Heart left ventricle (tissue), 16 donors: Measurements from ENCODE around the gene IL3RA. TPM values are rescaled to one million over a fixed set of nuclear protein-coding genes. Genes with fewer than 3 reads are reported as not detected.

Source experiments
- ATAC-seq, 4 donors: fragments of 200-7000 bp; cut with Tn5 transposase; one replicate each; pipeline ENCODE4 v1.9.1; 2020 to 2022; ENCODE audit warnings: moderate library complexity in 4 of 4, mild to moderate bottlenecking in 3 of 4, moderate number of reproducible peaks in 1 of 4
- DNase-seq, 5 donors: peaks; one replicate each; pipeline ENCODE4 v3.0.0-alpha.2; 2020
- H3K27ac ChIP-seq, 12 donors: fragments of 200-600 bp; sonication (generic) in 4 of 12; one replicate each; pipeline versions ENCODE4 v1.5.0 to v1.8.0; 2016 to 2022; ENCODE audit warnings: mild to moderate bottlenecking in 2 of 12
- H3K27me3 ChIP-seq, 9 donors: fragments of 200-600 bp; sonication (generic) in 2 of 9; one replicate each; pipeline versions ENCODE4 v1.5.1 to v1.8.0; 2016 to 2022; ENCODE audit warnings: mild to moderate bottlenecking in 3 of 9
- H3K36me3 ChIP-seq, 9 donors: fragments of 200-600 bp; sonication (generic) in 2 of 9; one replicate each; pipeline versions ENCODE4 v1.5.0 to v1.8.0; 2018 to 2022; ENCODE audit warnings: mild to moderate bottlenecking in 2 of 9
- H3K4me1 ChIP-seq, 12 donors: fragments of 200-600 bp; sonication (generic) in 4 of 12; one replicate each; pipeline versions ENCODE4 v1.5.0 to v1.8.0; 2016 to 2022; ENCODE audit warnings: mild to moderate bottlenecking in 3 of 12
- H3K4me3 ChIP-seq, 12 donors: fragments of 200-600 bp; sonication (generic) in 4 of 12; one replicate each; pipeline versions ENCODE4 v1.5.0 to v1.8.0; 2017 to 2022; ENCODE audit warnings: mild to moderate bottlenecking in 9 of 12, moderate library complexity in 4 of 12
- H3K9me3 ChIP-seq, 12 donors: fragments of 200-600 bp; sonication (generic) in 4 of 12; one replicate each; pipeline versions ENCODE4 v1.5.0 to v1.8.0; 2016 to 2022; ENCODE audit warnings: mild to moderate bottlenecking in 1 of 12
- POLR2A ChIP-seq, 2 donors: fragments of 450-650 bp; IDR thresholded peaks; one replicate each; pipeline ENCODE4 v1.6.1; 2017; ENCODE audit warnings: antibody characterized with exemption in 2 of 2, mild to moderate bottlenecking in 2 of 2, moderate library complexity in 2 of 2
- WGBS, 4 donors: extraction: QIAGEN DNeasy Blood & Tissue Kit in 2 of 4; methylation state at CpG; one replicate each; pipeline versions ENCODE4 v1.1.5 to v1.1.7; 2013 to 2018; 5-methylcytosine and 5-hydroxymethylcytosine counted together
- intact Hi-C, 10 donors: fragments of 100-400 bp; cut with DNase I; formaldehyde crosslinking; loops; one replicate each; pipeline versions ENCODE4 v1.11.1 to v1.14.2; 2022
- polyA plus RNA-seq, 2 donors: library from polyadenylated mRNA; stranded (reverse); fragments of 200-250 nt; gene quantifications; one replicate each; pipeline ENCODE4 v1.2.3, GENCODE V29; 2013
- total RNA-seq, 9 donors: library from RNA; depleted of rRNA in 2 of 9; stranded (reverse); fragments of >200 nt in 2 of 9; fragmentation: NEBNext Ultra II Directional in 3 of 9; extraction: Animal tissue kit (Norgen Biotek cat#: 25700) in 3 of 9; gene quantifications; one replicate each; pipeline versions ENCODE4 v1.1.0 to v1.2.4, GENCODE V29; 2016 to 2023
- TF ChIP-seq, protein P1 (sequence below), 12 donors: fragments of 200-600 bp; sonication (generic) in 4 of 12; IDR thresholded peaks; one replicate each; pipeline versions ENCODE4 v1.5.0 to v1.8.0; 2018 to 2022; ENCODE audit warnings: antibody characterized with exemption in 12 of 12, mild to moderate bottlenecking in 5 of 12
- donor health status: ischemic (EF 13 %, LVEDD 7.1; RV severe dilation, severe dysfunction).
- donor health status: healthy with polysubstance abuse.
- donor health status: DM: no; HTN: yes; CAD: no.
- donor health status: DM: no; HTN: no; CAD: no.
- donor health status: ischemic (EF 25% LVEDD 6.9; RV normal size, moderate dysfunction).
- donor health status: ischemic (EF 25% LVEDD 5.7; RV mildly dilated, moderate dysfunction).
- donor health status: healthy.
- donor health status: DM: yes; HTN: yes; CAD: no.
- donor health status: ischemic (EF 35%, LVEDD 5.7; RV mildly dilated, moderate dysfunction).
- donor health status: nonischemic (EF 11% LVEDD 7.7; RV severe dilation, severe dysfunction).
- donor health status: DM: yes; HTN: yes; CAD: no.
- donor health status: PGD.
- donor health status: ischemic (EF 29% LVEDD 5.4; RV normal size, mild dysfunction).
- donor health status: nonischemic (EF 23%, LVEDD 6.1; RV moderate dilation, normal function).

Gene IL3RA
- total and polyA plus RNA-seq, 11 donors = 3.2 to 20.4 (median 4.7) TPM

DNA sequence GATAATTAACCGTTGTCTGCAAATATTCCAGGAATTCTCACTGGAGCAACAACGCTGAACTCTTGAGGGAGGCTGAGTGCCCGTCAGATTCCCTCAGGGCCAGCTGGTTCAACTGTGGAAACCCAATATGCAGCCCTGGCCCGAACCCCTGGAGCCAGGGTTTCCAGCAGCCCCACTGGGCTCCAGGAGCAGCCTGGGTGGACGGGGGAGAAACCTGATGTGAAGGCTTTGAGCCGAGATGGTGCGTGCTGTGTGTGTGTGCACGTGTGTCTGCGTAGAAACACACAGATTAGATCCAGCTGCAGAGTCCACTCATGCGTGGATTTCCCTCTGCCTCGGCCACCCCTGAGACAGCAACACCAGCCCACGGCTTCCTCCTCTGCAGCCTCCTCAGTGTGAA lies 74.7 kb downstream of the IL3RA start:
- H3K36me3 ChIP-seq = peaks cover 0 to 59% (median 50%) of the 10 kb centered on the region in 9 donors
- TF ChIP-seq, protein P1, sequence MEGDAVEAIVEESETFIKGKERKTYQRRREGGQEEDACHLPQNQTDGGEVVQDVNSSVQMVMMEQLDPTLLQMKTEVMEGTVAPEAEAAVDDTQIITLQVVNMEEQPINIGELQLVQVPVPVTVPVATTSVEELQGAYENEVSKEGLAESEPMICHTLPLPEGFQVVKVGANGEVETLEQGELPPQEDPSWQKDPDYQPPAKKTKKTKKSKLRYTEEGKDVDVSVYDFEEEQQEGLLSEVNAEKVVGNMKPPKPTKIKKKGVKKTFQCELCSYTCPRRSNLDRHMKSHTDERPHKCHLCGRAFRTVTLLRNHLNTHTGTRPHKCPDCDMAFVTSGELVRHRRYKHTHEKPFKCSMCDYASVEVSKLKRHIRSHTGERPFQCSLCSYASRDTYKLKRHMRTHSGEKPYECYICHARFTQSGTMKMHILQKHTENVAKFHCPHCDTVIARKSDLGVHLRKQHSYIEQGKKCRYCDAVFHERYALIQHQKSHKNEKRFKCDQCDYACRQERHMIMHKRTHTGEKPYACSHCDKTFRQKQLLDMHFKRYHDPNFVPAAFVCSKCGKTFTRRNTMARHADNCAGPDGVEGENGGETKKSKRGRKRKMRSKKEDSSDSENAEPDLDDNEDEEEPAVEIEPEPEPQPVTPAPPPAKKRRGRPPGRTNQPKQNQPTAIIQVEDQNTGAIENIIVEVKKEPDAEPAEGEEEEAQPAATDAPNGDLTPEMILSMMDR (IDR thresholded peaks at IDR 0.05) = no peak
- no peak for TF ChIP-seq POLR2A (IDR thresholded peaks at IDR 0.05)
- no peaks in the 10 kb centered on the region for H3K4me1 ChIP-seq
- H3K9me3 ChIP-seq = no peaks in the 10 kb centered on the region
- no peak overlapping the region for H3K27ac ChIP-seq
- intact Hi-C loops = no loop called here
- 69 to 77% (median 73%) methylated on average over 10 to 12 of the region's 12 CpGs for WGBS, 4 donors
- no peaks in the 10 kb centered on the region for H3K27me3 ChIP-seq
- ATAC-seq (peak in 2 of 4 donors; percentile 11 to 12), DNase-seq (peak in 1 of 5 donors; percentile 25)
- H3K4me3 ChIP-seq = no peak overlapping the region

DNA sequence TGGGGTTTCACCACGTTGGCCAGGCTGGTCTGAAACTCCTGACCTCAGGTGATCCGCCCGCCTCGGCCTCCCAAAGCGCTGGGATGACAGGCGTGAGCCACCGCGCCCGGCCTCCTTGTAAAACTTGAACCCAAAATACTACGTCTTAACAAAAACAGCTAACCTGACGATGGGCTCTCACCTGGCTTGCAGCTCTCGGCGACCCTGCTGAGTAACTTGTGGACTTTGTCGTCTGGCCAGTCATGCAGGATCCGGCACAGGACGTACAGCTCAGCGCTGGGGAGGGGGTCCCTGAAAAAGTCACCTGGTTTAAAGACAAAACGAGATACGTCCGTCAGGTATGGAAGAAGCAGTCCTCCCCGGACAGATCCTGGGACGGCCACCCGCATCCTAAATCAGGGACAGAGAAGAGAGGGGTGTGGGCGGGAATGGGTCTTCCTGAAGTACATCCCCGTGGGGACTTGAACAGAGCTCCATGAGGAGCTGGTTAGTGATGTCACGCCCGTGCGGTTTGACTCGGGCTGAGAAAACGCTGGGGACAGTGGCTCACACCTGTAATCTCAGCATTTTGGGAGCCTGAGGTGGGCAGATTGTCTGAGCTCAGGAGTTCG lies 76.1 kb downstream of the IL3RA start:
- Histone ChIP-seq H3K4me3 (no peak overlapping the region), H3K9me3 (no peaks in the 10 kb centered on the region), H3K27ac (no peak overlapping the region), H3K4me1 (no peaks in the 10 kb centered on the region), H3K27me3 (no peaks in the 10 kb centered on the region), H3K36me3 (peaks cover 0 to 47% (median 37%) of the 10 kb centered on the region in 9 donors)
- peak in 1 of 5 donors; percentile 48 for DNase-seq
- intact Hi-C loops = no loop called here
- 84 to 96% (median 91%) methylated on average over 30 to 31 of the region's 31 CpGs for WGBS, 4 donors
- no peak for ATAC-seq
- TF ChIP-seq POLR2A (IDR thresholded peaks at IDR 0.05) = no peak
- TF ChIP-seq, protein P1 (IDR thresholded peaks at IDR 0.05) = no peak

DNA sequence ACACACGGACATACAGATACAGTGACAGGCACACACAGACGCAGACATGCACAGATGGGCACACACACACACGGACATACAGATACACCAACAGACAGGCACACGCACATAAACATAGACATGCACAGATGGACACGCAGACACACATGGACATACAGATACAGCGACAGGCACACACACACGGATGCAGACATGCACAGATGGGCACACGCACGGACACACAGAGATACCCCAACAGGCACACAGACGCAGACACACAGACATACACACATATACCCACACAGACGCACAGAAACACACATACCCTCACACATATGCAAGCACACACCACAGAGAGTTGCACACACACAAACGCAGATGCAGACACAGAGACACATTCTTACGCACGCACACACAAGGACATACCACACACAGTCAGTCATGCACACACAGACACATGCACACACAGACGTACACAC lies 79.8 kb downstream of the IL3RA start:
- no peaks in the 10 kb centered on the region for H3K27me3 ChIP-seq
- intact Hi-C loops = no loop called here
- H3K36me3 ChIP-seq = peaks cover 0 to 66% (median 46%) of the 10 kb centered on the region in 9 donors
- no peak overlapping the region for H3K4me3 ChIP-seq
- H3K27ac ChIP-seq = no peak overlapping the region
- 69 to 81% (median 76%) methylated on average over 8 to 15 of the region's 15 CpGs for WGBS, 4 donors
- DNase-seq = peak in 1 of 5 donors; percentile 26
- no peak for TF ChIP-seq POLR2A (IDR thresholded peaks at IDR 0.05)
- TF ChIP-seq, protein P1 (IDR thresholded peaks at IDR 0.05) = no peak
- peaks cover 0 to 8% (median 3%) of the 10 kb centered on the region in 12 donors for H3K9me3 ChIP-seq
- H3K4me1 ChIP-seq = no peaks in the 10 kb centered on the region
- ATAC-seq = no peak

DNA sequence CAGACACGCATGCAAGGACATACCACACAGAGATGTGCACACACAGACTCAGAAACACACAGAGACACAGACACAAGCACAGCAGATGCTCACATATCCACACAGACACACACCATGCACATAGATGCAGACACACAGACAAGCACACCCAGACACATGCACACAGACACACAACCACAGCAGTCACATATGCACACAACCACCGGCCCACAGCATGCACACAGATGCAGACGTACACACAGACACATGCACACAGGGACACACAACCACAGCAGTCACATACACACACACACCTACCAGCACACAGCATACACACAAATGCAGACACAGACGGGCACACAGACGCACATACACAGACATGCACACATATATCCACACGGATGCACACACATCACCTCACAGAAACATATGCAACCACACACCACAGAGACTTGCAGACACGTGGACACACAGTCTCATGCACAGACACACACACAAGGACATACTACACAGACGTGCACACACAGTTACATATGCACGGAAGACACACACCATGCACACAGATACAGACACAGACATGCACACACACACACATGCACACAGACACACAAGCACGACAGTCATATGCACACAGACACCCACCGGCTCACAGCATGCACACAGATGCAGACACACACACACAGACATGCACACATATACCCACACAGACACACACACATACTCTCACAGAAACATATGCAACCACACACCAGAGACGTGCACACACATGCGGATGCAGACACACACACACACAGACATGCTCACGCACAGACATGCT lies 80.6 kb downstream of the IL3RA start:
- DNase-seq = no peak
- ATAC-seq = no peak
- Histone ChIP-seq H3K9me3 (peaks cover 0 to 16% (median 7%) of the 10 kb centered on the region in 12 donors), H3K27me3 (no peaks in the 10 kb centered on the region), H3K4me3 (no peak overlapping the region), H3K4me1 (no peaks in the 10 kb centered on the region), H3K36me3 (peaks cover 2 to 63% (median 46%) of the 10 kb centered on the region in 9 donors), H3K27ac (no peak overlapping the region)
- TF ChIP-seq, protein P1 (IDR thresholded peaks at IDR 0.05) = no peak
- no peak for TF ChIP-seq POLR2A (IDR thresholded peaks at IDR 0.05)
- intact Hi-C loops = no loop called here
- WGBS, 4 donors = 69 to 89% (median 75%) methylated on average over 14 of the region's 14 CpGs
